Neural cell (in vitro differentiated cells): ENCODE data around the gene TSR1. TPM values are rescaled to one million over a fixed set of nuclear protein-coding genes. Genes with fewer than 3 reads are reported as not detected.

ENCODE experiments used
- H2AFZ ChIP-seq: fragments of 200-600, 300-800 bp; sonication (generic), shearing (Covaris generic); 2 replicates; pipeline ENCODE4 v1.6.0; 2014; ENCODE audit warnings: low read depth, mild to moderate bottlenecking, antibody characterized with exemption, low read length, moderate library complexity
- H3F3A ChIP-seq: fragments of 200-600 bp; shearing (Covaris generic); 2 replicates; pipeline ENCODE4 v1.6.1; 2016; ENCODE audit warnings: mild to moderate bottlenecking, moderate library complexity, mixed read lengths, antibody characterized with exemption, low read length; ENCODE audit not compliant: insufficient read depth, poor library complexity, severe bottlenecking
- H3K27ac ChIP-seq: fragments of 200-600, 300-800 bp; sonication (generic), shearing (Covaris generic); 2 replicates; pipeline ENCODE4 v1.5.1; 2014; ENCODE audit warnings: mild to moderate bottlenecking, low read length, moderate library complexity
- H3K27me3 ChIP-seq: fragments of 300-800, 200-600 bp; sonication (generic), shearing (Covaris generic); 2 replicates; pipeline ENCODE4 v1.6.0; 2014; ENCODE audit warnings: mild to moderate bottlenecking, low read depth, low read length, moderate library complexity; ENCODE audit not compliant: insufficient read depth
- H3K36me3 ChIP-seq: fragments of 300-800, 200-600 bp; sonication (generic), shearing (Covaris generic); 2 replicates; pipeline ENCODE4 v1.5.1; 2014; ENCODE audit warnings: mild to moderate bottlenecking, antibody characterized with exemption, low read length, moderate library complexity; ENCODE audit not compliant: insufficient read depth
- H3K4me2 ChIP-seq: fragments of 300-800, 200-600 bp; sonication (generic), shearing (Covaris generic); 2 replicates; pipeline ENCODE4 v1.6.0; 2014; ENCODE audit warnings: mild to moderate bottlenecking, low read length
- H3K4me3 ChIP-seq: fragments of 300-800, 200-600 bp; sonication (generic), shearing (Covaris generic); 2 replicates; pipeline ENCODE4 v1.5.1; 2014; ENCODE audit warnings: mild to moderate bottlenecking, low read length, moderate library complexity
- H3K79me2 ChIP-seq: fragments of 200-600 bp; shearing (Covaris generic); replicated peaks from 2 replicates; pipeline ENCODE4 v1.6.0; 2014; ENCODE audit warnings: mild to moderate bottlenecking, low read length, moderate library complexity; ENCODE audit not compliant: insufficient read depth
- H3K9ac ChIP-seq: fragments of 300-800, 200-600 bp; sonication (generic), shearing (Covaris generic); 2 replicates; pipeline ENCODE4 v1.6.1; 2016; ENCODE audit warnings: mild to moderate bottlenecking, low read length, mixed read lengths
- H3K9me2 ChIP-seq: fragments of 200-600 bp; shearing (Covaris generic); 2 replicates; pipeline ENCODE4 v1.6.1; 2016; ENCODE audit warnings: mild to moderate bottlenecking, low read length, mixed read lengths; ENCODE audit not compliant: insufficient read depth
- H3K9me3 ChIP-seq: fragments of 200-600, 300-800 bp; sonication (generic), shearing (Covaris generic); 2 replicates; pipeline ENCODE4 v1.6.1; 2016; ENCODE audit warnings: mild to moderate bottlenecking, mixed run types, low read length, moderate library complexity, mixed read lengths
- H4K20me1 ChIP-seq: fragments of 200-600 bp; shearing (Covaris generic); 2 replicates; pipeline ENCODE4 v1.6.1; 2016; ENCODE audit warnings: mild to moderate bottlenecking, mixed run types; ENCODE audit not compliant: insufficient read depth
- CTCF ChIP-seq: fragments of 450-650 bp; IDR thresholded peaks from 2 replicates; pipeline ENCODE4 v1.5.1; 2014; ENCODE audit warnings: antibody characterized with exemption, mild to moderate bottlenecking, moderate library complexity; ENCODE audit not compliant: poor library complexity, severe bottlenecking
- EP300 ChIP-seq: fragments of 450-650 bp; conservative IDR thresholded peaks from 2 replicates; pipeline ENCODE4 v1.6.1; 2014; ENCODE audit warnings: antibody characterized with exemption, mild to moderate bottlenecking, moderate library complexity; ENCODE audit not compliant: poor library complexity, severe bottlenecking
- EZH2 ChIP-seq: fragments of 200-600, 300-800 bp; shearing (Covaris generic), sonication (generic); IDR thresholded peaks from 2 replicates; pipeline ENCODE4 v1.6.1; 2014; ENCODE audit warnings: antibody characterized with exemption, low read length, borderline replicate concordance, mild to moderate bottlenecking; ENCODE audit not compliant: insufficient read depth, poor library complexity, severe bottlenecking
- MXI1 ChIP-seq: fragments of 450-650 bp; conservative IDR thresholded peaks from 2 replicates; pipeline ENCODE4 v1.6.1; 2014; ENCODE audit warnings: antibody characterized with exemption, mild to moderate bottlenecking; ENCODE audit not compliant: poor library complexity, severe bottlenecking
- POLR2AphosphoS5 ChIP-seq: IDR thresholded peaks from 2 replicates; pipeline ENCODE4 v1.6.1; 2012
- RAD21 ChIP-seq: fragments of 450-650 bp; conservative IDR thresholded peaks from 2 replicates; pipeline ENCODE4 v1.6.1; 2014; ENCODE audit warnings: antibody characterized with exemption, mild to moderate bottlenecking, moderate library complexity
- SMC3 ChIP-seq: fragments of 450-650 bp; conservative IDR thresholded peaks from 2 replicates; pipeline ENCODE4 v1.6.1; 2014; ENCODE audit warnings: antibody characterized with exemption, mild to moderate bottlenecking, moderate library complexity; ENCODE audit not compliant: poor library complexity
- TAF1 ChIP-seq: IDR thresholded peaks from 2 replicates; pipeline ENCODE4 v1.6.1; 2012; ENCODE audit warnings: low read depth
- polyA plus RNA-seq: library from polyadenylated mRNA; depleted of rRNA; stranded (reverse); fragments of >200 nt; gene quantifications from 2 replicates; pipeline ENCODE4 v1.2.3, GENCODE V29; 2014
- TF ChIP-seq, protein P1 (sequence below): IDR thresholded peaks from 2 replicates; pipeline ENCODE4 v1.6.1; 2012; ENCODE audit warnings: borderline replicate concordance

TSR1 gene
- polyA plus RNA-seq, 1 donor from 2014 or later = 31.8 TPM

DNA sequence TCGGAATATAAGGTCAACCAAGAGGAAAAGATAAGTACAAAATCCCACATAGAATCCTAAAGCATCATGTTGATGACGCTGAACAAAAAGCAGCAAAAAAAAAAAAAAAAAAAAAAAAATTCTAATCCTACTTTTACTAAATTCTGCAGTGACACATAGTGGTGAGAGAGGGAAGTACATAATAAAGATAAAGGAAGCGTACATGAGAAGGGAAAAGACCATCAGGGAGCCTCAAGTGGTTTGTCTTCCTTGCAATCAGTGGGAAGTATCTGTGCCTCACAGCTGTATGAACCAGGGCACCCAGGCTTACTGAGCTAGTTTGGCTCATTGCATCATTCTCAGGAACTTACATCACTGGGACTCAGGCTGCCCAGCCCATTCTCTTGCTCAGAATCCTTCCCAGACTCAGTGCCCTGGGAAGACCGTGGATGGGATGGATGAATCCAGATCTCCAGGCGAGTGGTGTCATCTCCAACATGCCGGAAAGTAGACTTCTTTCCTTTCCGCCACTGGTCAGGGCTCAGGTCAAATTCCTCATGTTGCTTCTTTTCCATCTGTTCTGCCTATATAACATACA, 53.9 kb downstream of the TSR1 start:
- Histone ChIP-seq H3K4me2 (no peak overlapping the region), H3K27ac (no peak overlapping the region), H3K9ac (no peak overlapping the region), H3K27me3 (no peaks in the 10 kb centered on the region), H2AFZ (no peak overlapping the region), H4K20me1 (no peaks in the 10 kb centered on the region), H3K9me3 (no peaks in the 10 kb centered on the region), H3K79me2 (no peaks in the 10 kb centered on the region), H3K36me3 (peaks cover 5% of the 10 kb centered on the region), H3K9me2 (no peaks in the 10 kb centered on the region), H3K4me3 (no peak overlapping the region), H3F3A (no peaks in the 10 kb centered on the region)
- TF ChIP-seq CTCF (peak; percentile 76), TAF1 (no peak), RAD21 (peak; percentile 71), EZH2 (no peak), MXI1 (no peak), SMC3 (peak; percentile 72), EP300 (no peak)
- TF ChIP-seq, protein P1, sequence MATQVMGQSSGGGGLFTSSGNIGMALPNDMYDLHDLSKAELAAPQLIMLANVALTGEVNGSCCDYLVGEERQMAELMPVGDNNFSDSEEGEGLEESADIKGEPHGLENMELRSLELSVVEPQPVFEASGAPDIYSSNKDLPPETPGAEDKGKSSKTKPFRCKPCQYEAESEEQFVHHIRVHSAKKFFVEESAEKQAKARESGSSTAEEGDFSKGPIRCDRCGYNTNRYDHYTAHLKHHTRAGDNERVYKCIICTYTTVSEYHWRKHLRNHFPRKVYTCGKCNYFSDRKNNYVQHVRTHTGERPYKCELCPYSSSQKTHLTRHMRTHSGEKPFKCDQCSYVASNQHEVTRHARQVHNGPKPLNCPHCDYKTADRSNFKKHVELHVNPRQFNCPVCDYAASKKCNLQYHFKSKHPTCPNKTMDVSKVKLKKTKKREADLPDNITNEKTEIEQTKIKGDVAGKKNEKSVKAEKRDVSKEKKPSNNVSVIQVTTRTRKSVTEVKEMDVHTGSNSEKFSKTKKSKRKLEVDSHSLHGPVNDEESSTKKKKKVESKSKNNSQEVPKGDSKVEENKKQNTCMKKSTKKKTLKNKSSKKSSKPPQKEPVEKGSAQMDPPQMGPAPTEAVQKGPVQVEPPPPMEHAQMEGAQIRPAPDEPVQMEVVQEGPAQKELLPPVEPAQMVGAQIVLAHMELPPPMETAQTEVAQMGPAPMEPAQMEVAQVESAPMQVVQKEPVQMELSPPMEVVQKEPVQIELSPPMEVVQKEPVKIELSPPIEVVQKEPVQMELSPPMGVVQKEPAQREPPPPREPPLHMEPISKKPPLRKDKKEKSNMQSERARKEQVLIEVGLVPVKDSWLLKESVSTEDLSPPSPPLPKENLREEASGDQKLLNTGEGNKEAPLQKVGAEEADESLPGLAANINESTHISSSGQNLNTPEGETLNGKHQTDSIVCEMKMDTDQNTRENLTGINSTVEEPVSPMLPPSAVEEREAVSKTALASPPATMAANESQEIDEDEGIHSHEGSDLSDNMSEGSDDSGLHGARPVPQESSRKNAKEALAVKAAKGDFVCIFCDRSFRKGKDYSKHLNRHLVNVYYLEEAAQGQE = no peak

- Histone ChIP-seq H3K4me2 (no peak overlapping the region), H3F3A (no peaks in the 10 kb centered on the region), H3K9me3 (no peaks in the 10 kb centered on the region), H3K4me3 (no peak overlapping the region), H4K20me1 (no peaks in the 10 kb centered on the region), H3K9ac (no peak overlapping the region), H2AFZ (no peak overlapping the region), H3K36me3 (peaks cover 5% of the 10 kb centered on the region), H3K27ac (no peak overlapping the region), H3K79me2 (no peaks in the 10 kb centered on the region), H3K9me2 (no peaks in the 10 kb centered on the region), H3K27me3 (no peaks in the 10 kb centered on the region)
- TF ChIP-seq SMC3 = no peak
- TF ChIP-seq, protein P1 = no peak
- no peak for TF ChIP-seq CTCF
- TF ChIP-seq TAF1 = no peak
- no peak for TF ChIP-seq RAD21
- no peak for TF ChIP-seq MXI1
- no peak for TF ChIP-seq EZH2
- TF ChIP-seq EP300 = no peak
- no peak for TF ChIP-seq POLR2AphosphoS5
Observed at GRCh38 chr17:2279707-2280106, 56.5 kb downstream of the TSR1 start.
